Left cardiac atrium (tissue), 4 donors: ENCODE data around the gene GID8. TPM values are rescaled to one million over a fixed set of nuclear protein-coding genes. Genes with fewer than 3 reads are reported as not detected.
A peak's percentile ranks its signal among the peaks of the same experiment; 100 is the strongest.

Experiments used
- ATAC-seq, 2 donors: fragments of 200-7000 bp; cut with Tn5 transposase; one replicate each; pipeline ENCODE4 v1.9.1; 2020; ENCODE audit warnings: mild to moderate bottlenecking in 2 of 2, moderate library complexity in 2 of 2
- DNase-seq: peaks from one replicate; pipeline ENCODE4 v3.0.0-alpha.2; 2020
- intact Hi-C, 2 donors: fragments of 100-400 bp; cut with DNase I; formaldehyde crosslinking; loops; one replicate each; pipeline versions ENCODE4 v1.14.1 to v1.15.1; 2022 to 2023
- total RNA-seq, 2 donors: library from RNA; stranded (reverse); fragmentation: NEBNext Ultra II Directional; extraction: Animal tissue kit (Norgen Biotek cat#: 25700); gene quantifications; one replicate each; pipeline ENCODE4 v1.2.1, GENCODE V29; 2021
- donor health status: DM: no; HTN: yes; CAD: no.
- donor health status: DM: no; HTN: yes; CAD: no; lungs with severe emphysema.
- donor health status: DM: yes; HTN: yes; CAD: no.
- donor health status: Dilated cardiomyopathy.

GID8 gene
- total RNA-seq, 2 donors from 2014 or later = 16.8 to 20.2 TPM

- ATAC-seq (no peak), DNase-seq (no peak)
- intact Hi-C loops = no loop called here
Measured at GRCh38 chr20:62975251-62975760, 37.4 kb downstream of the GID8 start.

GRCh38 chr20:62975812-62976508, 38.0 kb downstream of the GID8 start:
- no peak for DNase-seq
- no peak for ATAC-seq
- intact Hi-C loops = no loop called here

DNA sequence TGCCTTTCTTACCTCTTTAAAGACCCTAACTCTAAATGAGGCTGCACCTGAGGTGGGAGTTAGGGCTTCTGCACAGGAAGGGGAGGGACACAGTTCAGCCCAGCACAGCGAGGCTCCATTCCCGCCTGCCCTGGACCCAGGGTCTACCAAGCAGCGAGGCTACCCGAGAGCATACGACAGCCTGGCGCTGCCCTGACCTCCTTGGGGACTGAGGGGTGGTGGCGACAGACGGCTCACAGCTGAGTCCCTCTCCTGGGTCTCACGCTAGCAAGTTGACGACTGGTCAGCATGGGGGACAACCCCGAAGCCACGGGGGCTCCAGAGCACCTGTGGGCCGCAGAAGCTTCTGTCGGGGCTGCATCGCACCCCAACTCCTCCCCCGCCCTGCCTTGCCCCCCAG, 38.9 kb downstream of the GID8 start:
- intact Hi-C loops = no loop called here
- DNase-seq (no peak), ATAC-seq (no peak)

DNA sequence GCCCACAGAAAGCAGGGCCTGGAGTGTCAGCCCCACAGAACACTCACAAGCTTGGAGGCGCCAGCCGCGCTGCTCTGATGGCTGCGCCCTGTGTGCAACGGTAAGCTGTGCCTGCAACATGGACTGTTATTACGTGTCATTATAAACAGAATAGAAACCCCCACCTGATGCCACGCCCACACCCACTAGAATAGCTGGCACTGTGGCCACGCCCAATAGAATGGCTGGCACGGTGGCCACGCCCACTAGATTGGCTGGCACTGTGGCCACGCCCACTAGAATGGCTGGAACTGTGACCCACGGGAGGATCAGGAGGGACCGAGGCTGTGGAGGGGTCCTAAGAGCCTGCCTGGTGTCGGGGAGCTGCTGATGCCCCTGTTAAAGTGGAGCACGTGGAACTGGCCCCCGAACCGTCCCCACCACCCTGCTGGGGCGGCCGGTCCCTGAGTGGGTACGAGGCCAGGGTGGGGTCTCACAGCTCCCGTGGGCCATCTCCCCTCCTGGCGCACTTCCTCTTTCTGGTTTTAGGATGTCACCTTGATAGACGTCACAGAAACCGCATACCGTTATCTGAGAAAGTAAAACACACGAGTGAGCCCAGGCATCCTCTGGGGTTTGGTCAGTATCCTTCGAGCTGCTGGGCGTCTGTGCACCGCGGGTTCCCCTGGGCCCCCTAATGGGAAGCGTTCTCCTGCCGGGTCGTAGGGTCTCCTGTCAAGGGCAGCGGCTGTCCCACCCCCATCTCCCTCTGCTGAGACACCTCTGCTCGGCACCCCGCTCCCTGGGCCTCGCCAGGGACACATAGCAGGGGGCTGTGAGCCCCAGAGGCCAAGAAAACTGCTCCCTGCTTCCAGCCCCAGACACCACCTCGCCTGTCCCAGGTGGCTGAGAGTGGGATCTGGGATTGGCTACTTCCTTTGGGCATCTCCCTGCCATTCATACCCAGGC, 39.9 kb downstream of the GID8 start:
- intact Hi-C loops = no loop called here
- ATAC-seq = no peak
- no peak for DNase-seq

GRCh38 chr20:62978561-62978943, 40.6 kb downstream of the GID8 start:
- DNase-seq (no peak), ATAC-seq (no peak)
- intact Hi-C loops = no loop called here

DNA sequence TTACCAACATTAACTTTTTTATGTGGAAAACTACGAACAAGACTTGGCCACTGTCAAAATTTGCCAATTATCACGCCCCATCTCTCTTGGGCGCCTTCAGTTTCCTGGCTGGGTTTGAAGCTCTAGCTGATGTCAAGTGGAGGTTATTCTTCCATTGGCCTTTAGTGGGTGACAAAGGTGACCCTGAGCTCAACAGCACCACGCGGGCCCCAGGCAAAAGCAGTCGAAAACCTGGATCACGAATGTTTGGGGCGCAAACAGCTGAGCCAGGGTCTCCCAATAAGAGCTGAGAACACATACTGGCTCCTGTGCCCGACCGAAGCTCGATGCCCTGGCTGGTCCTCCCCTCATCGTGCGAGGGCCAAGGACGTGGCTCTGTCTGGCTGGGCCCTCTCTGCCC, 41.4 kb downstream of the GID8 start:
- no peak for ATAC-seq
- intact Hi-C loops = no loop called here

DNA sequence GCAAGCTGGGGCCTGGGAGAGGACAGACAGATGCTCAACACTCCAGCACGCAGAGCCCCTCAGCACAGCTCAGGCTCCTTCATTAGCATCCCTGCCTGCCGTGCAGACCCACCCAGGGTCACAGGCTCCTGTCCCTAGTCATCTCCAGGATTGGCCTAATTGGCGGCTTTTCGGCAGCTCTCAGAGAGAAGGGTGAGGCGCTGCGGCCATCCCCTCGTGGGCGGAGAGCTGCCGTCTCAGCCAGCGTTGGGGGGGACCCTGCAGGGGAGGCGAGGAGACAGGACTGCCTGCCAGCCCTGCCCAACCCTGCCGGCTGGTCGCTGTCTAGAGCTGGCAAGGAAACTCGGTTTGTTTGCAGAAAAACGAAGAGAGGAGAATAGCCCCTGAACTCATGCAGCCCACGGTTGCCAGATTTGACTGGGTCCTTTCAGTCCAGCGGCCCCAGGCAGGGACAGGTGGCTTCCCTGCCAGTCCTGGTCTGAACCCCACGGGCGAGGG, 42.0 kb downstream of the GID8 start:
- DNase-seq (no peak), ATAC-seq (no peak)
- intact Hi-C loops = no loop called here

More for the DNA sequence above, 41.4 kb downstream of the GID8 start:
- DNase-seq = no peak

DNA sequence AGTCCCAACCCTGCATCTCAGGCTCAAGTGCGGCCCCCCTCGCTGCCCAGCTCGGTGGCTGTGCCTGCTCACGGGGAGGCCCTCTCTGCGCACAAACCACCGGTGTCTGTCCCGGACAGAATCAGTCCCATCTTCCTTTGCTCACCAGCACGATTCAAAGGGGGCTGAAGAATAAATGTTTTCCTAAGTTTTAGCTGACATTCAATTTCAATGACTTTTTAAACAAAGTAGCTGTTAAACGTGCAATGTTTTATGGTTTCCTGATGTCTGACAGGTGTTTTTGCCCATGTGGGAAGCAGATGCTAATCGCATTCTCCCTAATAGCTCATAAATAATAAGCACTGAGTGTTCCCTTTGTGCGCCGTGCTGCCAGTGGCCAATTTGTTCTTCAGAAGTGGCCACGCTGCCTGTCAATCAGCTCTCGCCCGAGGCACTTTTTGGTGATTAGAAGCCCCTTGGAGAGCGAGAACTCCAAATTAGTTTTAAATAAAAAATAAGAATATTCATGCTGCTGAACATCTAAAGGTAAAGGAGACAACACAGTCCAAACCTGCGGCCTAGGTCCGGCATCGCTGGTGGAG, 42.5 kb downstream of the GID8 start:
- intact Hi-C loops = no loop called here
- no peak for ATAC-seq
- DNase-seq = no peak

- ATAC-seq (no peak), DNase-seq (no peak)
Measured at GRCh38 chr20:62980970-62981369, 43.0 kb downstream of the GID8 start.

GRCh38 chr20:62982124-62983075, 44.5 kb downstream of the GID8 start:
- peak in 1 of 2 donors; percentile 13 for ATAC-seq
- DNase-seq = no peak
- intact Hi-C loops = no loop called here

More at GRCh38 chr20:62980970-62981369, 43.0 kb downstream of the GID8 start:
- intact Hi-C loops = no loop called here

DNA sequence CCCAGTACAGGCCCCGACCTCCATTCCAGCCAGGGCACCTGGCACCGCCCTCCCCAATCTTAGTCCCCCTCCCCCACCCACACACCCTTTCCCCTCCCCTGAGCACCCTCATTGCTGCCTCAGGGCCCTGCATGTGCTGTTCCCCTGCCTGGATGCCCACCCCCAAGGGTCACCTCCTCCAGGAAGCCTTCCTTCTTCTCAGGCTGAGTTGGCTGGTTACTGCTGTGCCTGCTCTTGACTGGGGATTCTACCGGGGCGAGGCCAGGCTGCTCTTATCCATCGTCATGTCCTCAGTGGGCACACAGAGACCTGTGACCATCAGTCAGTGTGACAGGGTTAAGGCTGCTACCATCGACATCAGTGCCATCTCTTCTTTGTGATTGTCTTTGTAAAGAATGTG, 45.3 kb downstream of the GID8 start:
- ATAC-seq (no peak), DNase-seq (no peak)
- intact Hi-C loops = no loop called here

DNA sequence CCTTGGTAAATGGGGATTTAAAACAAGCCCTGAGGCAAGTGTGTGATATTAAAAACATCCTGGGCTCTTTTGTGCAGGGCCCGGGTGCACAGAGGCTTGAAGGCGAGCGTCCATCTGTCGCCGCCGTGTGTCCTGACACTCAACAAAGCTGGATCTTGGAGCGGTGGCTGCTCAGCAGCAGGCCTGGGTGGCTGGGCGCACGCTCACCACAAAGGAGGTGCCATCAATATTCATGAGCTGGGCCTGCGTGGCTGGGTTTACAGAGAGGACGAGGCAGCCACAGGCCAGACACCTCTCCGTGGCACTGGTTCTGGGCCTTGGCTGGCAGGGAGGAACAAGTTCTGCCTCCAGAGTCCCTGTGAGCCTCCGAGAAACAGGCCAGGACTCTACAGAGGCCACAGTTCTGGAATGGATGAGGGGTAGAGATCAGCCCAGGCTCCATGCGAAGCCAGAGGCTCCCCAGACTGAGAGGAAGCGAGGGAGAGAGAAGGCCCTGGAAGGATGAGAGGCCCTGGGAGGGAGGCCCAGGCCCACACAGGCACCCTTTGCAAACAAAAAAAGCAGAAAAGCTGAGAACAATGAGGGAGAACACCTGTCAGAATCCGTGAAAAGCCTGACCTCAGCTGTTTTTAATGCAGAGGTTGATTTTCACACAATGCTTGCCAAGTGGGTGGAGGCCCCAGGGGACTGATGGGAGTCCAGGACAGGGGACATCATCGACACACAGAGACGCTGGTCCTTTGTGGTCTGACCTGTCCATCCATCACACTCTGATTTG, 46.9 kb downstream of the GID8 start:
- DNase-seq (no peak), ATAC-seq (no peak)
- intact Hi-C loops = no loop called here

GRCh38 chr20:62985444-62985778, 47.5 kb downstream of the GID8 start:
- intact Hi-C loops = no loop called here
- no peak for DNase-seq
- peak in 1 of 2 donors; percentile 56 for ATAC-seq

GRCh38 chr20:62986257-62986800, 48.4 kb downstream of the GID8 start:
- intact Hi-C loops = no loop called here
- no peak for ATAC-seq

GRCh38 chr20:62987114-62987513, 49.2 kb downstream of the GID8 start:
- DNase-seq (no peak), ATAC-seq (no peak)
- intact Hi-C loops = no loop called here

More at GRCh38 chr20:62986257-62986800, 48.4 kb downstream of the GID8 start:
- no peak for DNase-seq

GRCh38 chr20:62989201-62989601, 51.3 kb downstream of the GID8 start:
- ATAC-seq (no peak), DNase-seq (no peak)
- intact Hi-C loops = no loop called here

DNA sequence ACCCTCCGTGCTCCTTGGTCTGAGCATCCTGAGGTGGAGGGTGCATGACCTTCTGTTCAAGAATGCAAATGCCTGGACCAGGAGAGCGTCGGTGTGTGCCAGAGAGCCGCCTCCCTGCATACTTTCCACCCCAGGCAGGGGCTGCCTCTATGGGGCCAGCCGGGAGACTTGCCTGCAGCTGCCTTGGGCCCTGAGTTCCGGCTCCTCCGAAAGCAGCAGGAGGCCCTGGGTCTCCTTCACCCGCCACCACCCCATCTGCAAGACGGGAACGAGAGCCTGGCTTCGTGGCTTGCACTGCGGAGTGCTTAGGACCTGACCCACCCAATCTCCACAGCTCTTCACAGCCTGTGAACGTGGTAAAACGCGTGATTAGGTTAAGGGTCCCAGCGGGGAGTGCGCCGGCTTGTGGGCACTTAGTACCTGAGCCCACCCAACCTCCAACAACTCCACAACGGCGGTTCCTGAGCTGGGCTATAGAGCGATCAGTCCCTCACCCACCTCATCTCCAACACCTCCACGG, 52.4 kb downstream of the GID8 start:
- intact Hi-C loops = no loop called here
- DNase-seq (no peak), ATAC-seq (no peak)
